HG03378 (cell line): ENCODE results near the gene ATP11A.
"Not testable (repeated sequence)": the region's sequence is repeated elsewhere in the genome, so short reads cannot be mapped to it uniquely, and the experiment has no call there.

Experiments used
- ATAC-seq: cut with Tn5 transposase; IDR thresholded peaks from one replicate; pipeline ENCODE4 v1.9.1; 2021; ENCODE audit warnings: mild to moderate bottlenecking, moderate library complexity; ENCODE audit not compliant: unreplicated experiment

The ATP11A gene

DNA sequence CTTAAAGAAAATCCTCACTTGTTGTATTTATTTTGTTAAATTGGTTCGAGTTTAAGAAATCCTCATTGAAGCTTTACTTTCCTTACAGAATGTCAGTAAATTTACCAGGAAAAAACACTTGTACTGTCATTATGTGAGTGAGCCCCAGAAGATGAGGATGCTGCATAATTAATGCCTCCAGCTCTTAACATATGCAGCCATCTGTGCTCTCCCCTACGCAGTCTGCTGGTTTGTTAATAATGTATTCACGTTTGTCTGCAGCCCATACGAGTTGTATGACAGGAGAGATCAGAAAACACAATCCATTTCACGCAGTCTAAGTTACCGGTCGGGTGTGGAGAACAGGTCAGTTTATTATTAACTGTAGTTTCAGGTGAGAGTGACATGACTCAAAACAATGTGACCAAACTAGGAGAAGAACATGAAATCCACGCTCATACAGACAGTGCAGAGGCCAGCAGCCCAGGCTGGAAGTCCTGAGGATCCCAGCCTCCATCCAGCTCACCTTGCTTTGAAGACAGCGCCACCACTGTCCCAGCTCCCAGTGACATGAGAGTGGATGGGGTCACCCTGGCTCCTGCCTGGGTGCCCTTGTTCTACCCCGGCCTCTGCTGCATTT, 19.8 kb upstream of the ATP11A start:
- peak; percentile 82 for ATAC-seq

DNA sequence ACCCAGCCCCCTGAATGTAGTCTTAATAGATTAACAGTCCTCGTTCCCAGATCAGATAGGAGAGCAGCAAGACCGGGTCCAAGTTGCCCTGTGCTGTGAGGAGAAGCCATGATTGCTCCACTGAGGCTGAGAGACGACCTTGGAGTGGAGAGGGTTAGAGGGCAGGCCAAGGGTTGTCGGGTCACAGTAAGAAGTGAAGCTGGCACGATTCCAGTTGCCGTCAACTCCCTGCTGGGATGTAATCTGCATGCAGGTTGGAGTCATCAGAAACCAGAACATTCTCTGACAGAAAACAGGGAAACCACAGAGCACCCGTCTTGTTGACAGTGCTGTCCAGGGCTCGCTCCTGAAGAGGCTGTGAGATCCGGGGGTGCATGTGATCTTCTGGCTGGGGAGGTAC, 19.0 kb upstream of the ATP11A start:
- ATAC-seq: no peak

DNA sequence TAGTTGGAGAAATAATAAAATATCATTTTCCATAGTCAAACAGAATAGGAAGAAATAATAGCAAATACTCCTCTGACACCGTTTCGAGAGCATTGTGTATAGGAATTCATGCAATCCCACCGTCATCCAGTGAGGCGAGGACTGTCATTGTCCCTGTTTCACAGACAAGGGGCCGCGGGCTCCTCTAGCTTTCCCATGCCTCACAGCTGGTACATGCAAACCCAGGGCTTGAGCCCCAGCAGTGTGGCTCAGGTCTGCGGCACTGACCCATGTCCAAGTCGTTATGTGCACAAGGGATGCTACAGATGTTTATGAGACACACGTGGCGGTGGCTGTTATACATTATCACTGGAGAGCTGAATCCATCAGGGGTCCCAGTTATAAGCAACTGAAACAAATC, 18.5 kb upstream of the ATP11A start:
- ATAC-seq: no peak

DNA sequence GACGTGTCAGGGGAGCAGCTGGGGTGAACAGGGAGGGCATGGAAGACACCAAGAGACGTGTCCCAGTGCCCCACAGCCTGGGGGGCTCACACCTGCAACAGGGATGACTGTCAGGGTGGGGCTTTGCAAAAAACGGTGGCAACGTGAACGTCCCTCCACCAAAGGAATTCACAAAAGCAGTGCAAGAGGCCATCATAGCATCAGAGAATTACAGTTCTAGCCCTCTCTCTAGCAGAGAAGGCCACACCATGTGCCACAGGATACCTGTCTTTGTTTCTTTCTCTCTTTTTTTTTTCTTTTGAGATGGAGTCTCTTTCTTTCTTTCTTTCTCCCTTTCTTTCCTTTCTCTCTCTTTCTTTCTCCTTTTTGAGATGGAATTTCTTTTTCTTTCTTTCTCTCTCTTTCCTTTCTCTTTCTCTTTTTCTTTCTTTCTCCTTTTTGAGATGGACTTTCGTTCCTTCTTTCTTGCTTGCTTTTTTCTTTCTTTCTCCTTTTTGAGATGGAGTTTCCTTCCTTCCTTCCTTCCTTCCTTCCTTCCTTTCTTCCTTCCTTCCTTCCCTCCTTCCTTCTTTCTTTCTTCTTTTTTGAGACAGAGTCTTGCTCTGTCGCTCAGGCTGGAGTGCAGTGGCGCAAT, 17.1 kb upstream of the ATP11A start:
- no peak for ATAC-seq

DNA sequence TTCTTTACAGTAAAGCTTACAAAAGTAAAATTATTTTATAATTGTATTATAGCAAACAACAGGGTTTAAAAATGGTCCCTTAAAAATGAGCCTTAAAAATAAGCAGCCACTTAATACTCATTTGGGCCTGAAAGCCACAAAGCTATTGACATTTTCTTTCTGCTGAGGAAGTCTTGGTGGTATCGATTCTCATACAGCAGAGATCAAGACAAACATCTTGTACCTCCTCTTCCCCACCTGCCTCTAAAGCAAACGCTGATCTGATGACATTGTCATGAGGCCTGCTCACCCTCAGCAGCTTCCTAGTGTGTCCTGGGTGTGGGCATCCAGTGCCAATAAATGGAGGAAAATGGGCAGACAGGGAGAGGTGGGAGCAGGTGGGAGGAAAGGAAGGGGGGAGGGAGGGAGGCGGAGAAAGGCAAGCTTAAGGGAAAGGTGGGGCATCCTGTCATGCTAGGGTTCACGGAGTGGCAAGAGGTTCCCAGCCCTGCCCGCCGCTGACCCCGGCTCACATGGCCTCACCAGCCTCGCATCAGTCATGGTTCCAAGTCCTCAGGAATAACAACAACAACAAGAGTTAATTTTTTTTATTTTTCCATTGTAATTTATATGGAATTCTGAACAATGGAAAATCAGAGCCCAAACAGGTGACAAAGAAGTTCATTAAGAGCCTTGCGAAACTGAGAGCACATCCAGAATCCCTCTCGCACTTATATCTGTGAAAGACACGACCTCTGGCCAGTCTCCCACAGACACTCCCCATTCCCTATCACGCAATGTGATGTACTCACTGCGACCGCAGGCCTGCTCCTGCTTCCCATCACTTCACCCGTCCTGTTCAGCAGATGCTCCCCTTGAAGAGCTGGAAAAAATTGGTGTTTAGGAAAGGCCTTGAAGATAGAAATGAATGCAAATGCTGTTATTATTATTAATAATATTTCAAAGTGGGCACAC, 15.1 kb upstream of the ATP11A start:
- ATAC-seq: no peak

DNA sequence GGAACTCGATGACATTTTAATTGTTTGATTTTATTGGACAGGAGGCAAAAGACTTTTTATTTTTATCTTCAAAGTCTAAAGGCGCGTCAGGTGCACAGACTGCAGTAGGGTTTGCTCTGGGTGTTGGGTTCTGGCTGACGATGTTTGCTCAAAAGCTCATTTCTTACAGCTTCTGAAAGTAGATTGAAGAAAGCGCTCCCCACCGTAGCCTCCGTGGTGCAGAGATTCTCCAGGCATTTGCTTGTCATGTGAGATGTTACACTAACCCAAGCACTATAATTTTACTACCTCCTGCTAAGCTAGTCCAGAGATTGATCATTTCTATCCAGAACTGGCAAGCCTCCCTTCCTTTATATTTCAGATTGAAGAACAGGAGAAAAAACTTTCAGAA, 14.5 kb upstream of the ATP11A start:
- no peak for ATAC-seq

DNA sequence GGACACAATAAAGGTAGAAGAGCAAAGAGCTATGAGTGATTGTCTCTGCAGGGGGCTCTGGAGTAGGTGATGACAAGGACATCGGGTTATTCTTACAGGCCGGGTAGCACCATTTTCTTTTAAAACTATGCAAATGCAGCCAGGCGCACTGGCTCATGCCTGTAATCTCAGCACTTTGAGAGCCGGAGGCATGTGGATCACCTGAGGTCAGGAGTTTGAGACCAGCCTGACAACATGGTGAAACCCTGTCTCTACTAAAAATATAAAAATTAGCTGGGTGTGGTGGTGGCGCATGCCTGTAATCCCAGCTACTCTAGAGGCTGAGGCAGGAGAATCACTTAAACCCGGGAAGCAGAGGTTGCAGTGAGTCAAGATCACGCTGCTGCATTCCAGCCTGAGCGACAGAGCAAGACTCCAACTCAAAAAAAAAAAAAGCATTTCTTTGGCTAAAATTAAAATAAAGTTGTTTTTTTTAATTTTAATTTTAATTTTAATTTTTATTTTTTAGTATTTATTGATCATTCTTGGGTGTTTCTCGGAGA, 12.3 kb upstream of the ATP11A start:
- not testable (repeated sequence) for ATAC-seq

DNA sequence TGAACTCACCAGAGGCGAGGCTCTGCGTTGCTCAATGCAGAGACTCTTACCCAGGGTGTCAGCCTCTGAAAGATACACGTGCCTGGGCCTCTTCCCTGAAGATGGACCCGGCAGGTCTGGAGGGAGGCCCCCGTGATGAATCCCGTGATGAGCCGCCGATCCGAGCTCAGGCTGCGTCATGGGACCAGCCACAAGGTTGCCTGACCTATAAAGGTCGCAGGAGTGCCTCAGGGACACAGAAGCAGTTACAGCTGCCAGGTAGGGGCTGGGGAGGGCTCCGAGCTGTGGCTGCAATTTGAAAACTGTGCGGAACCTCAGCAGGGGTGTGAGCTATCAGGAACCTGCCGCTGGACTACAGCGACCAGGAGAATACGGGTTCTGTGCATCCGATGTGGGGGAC, 10.5 kb upstream of the ATP11A start:
- ATAC-seq: no peak

DNA sequence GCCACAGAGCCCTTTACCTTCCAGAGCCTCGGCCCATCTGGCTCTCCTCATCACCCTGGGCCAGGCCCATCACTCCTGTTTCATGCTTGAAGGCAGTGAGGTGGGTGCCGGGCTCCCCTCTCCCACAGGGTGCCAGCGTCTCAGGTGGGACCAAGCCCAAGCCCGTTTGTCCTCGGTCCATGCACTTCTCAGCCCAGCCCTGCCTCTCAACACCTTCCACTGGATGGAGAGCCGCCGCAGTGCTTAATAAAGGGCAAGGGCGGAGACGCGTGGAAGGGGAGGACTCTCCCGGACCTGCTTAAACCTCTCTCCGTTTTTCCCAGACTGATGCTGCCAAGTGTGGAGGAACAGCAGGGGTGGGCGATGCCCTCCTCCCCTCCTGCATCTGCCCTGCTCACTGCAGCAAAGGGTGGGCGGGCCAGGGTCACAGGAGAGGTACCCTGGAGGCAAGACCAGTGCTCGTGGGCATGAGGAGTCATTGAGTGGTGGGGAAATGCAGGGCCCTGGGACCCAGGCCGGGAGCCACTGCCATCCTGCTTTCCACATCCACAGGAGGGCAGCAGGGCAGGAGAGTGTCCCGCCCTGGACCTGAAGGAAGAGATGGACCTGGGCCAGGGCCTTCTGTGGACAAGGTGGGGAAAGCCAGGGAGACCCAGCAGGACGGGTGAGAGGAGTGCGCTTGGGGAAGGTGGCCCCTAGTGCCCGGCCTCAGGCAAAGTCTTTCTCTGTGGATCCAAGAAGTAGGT, 9.7 kb upstream of the ATP11A start:
- ATAC-seq: no peak

DNA sequence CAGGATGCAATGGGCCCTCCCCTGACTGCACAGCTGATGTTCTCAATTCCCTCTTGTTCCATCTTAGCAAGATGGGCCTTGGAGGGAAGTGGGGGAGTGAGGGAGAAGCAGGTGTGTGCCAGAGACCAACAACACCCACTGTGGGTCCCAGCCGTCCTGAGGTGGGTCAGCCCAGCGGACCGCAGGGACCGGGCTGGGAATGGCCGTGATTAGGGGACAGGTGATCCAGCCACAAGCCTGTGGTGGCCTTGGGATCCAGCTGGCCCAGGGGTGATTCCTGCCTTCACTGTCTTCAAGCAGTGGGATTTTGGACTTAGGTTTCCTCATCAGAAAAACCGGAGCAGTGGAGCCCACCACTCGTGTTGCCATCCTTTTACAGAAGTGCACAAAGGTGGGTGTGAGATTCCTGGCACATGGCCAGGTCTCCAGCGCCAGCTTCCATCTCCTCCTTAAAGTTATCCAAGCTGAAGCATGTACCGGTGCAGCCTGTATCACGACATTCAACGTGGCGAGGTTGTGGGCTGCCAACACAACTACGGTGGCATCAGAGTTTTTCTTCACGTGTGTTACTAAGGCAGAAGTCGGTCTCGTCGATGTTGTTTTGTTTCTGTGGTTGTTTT, 9.0 kb upstream of the ATP11A start:
- no peak for ATAC-seq

DNA sequence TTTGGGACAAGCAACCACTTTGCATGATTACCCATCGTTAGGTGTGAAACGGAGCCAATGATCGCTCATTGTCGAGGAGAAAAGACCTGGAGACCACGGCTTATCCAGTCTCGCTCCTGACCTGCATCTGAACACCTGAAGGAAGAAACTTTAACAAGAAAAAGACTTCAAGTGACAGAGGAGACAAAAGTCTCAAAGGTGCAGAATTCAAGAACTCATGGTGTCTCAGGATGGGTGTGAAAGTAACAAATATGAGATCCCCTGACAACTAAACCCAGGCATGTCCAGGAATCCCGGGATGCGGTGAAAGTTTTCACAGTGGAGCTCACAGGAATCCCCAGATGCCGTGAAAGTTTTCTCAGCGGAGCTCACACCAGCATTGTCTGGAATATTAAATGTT, 6.3 kb upstream of the ATP11A start:
- ATAC-seq: no peak

DNA sequence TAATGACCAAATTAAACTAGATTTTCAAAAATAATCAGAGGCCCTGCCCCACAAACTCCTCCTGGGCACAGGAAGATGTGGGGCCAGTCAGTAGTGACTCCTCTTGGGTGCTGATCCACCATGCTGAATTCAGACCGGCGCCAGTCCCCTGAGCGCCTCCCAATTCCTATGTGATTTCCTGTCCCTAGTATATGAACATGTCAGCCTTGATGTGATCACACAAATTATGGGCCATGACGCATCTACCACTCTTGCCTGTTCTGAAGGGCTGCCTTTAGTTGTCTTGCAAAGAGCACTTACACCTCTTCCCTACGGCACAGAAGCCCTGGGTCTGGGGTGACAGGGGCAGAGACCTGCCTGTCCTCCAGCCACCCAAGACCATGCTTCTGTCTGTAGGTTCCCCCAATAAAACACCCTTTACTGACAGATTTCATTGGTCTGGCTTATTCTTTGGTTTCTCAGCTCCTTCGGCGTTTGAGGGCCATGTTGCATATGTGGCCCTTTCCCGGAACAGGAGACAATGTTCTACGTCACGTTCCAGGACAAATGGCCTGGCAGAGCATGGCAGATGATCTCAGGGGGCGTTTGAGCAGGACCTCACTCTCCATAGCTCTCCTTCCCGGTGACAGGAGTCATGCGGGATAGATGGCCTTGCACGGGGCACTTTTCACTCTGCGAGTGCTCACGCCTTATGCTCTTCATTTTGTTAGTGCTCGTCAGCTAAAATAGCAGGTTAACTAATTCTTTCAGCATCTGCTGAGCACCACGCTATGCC, 5.6 kb upstream of the ATP11A start:
- ATAC-seq: no peak

DNA sequence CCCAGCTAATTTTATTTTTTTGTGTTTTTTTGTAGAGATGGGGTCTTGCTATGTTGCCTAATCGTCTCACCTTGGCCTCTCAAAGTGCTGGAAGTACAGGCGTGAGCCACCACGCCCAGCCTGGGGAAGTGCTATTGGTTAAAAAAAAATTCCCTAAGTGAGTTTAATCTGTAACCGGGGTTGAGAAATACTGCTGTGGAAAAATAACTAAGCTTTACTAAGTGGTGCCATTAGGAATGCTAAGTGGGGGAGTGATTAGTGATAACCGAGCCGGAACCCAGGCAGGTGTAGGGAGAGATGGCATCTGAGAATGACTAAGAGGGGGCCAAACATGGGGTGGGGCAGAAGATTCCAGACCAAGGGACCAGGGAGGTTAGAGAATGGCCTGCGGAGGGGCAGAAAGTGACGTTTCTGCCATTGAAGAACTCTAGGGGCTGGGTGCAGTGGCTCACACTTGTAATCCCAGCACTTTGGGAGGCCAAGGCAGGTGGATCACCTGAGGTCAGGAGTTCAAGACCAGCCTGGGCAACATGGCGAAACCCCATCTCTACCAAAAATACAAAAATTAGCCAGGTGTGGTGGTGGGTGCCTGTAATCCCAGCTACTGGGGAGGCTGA, 4.5 kb upstream of the ATP11A start:
- ATAC-seq: not testable (repeated sequence)

DNA sequence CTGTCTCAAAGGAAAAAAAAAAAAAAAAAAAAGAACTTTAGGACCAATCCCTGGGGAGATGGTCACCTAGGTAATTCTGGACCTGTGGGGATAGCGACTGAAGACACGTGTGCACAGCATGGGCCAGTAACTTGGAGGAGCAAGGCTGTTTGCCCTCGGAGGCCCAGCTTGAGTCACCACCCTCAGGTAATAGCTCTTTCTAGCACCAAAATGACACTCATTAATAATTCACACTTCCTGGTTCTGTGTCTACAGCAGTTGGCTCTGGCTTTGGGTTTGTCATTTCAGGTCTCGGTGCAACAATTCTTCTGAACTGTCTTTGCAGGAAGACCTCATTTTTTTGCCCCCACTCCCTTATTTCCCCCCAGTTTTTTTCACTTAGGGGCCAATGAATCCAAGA, 3.9 kb upstream of the ATP11A start:
- ATAC-seq: no peak

DNA sequence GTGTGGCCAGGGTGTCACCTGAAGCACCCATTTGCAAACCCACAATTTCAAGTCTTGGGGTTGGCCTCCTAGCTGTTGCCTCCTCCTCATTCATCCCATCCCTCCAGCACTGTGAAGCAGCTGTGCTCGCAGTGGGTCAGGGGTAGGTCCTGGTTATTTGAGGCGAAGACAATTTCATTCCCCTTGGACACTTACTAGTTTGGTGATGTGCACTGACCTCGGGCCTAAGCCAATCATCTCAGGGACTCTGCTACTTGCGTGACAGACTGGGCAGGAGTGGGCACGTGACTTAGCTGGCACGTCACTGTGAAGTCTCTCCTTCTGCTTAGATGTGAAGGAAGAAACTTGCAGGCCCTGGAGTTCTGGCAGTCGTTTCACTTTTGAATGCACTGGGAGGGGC, 3.5 kb upstream of the ATP11A start:
- ATAC-seq: no peak

DNA sequence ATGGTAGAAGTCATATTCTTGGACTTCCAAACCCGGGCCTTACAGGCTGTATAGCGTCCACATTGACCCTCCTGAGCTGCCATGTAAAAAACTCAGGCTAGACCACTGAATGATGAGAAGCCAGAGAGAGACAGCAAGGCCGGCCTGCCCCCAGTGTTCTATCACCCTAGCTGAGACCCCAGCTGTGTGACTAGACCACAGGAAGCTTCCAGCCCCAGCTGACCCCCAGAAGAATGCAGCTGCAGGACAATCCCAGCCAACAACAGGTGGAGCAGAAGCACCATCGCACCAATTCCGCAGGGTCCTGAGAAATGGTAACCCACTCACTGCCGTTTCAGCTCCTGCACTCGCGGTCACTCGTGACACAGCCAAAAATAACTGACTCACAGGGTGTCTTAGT, 2.9 kb upstream of the ATP11A start:
- ATAC-seq: no peak

DNA sequence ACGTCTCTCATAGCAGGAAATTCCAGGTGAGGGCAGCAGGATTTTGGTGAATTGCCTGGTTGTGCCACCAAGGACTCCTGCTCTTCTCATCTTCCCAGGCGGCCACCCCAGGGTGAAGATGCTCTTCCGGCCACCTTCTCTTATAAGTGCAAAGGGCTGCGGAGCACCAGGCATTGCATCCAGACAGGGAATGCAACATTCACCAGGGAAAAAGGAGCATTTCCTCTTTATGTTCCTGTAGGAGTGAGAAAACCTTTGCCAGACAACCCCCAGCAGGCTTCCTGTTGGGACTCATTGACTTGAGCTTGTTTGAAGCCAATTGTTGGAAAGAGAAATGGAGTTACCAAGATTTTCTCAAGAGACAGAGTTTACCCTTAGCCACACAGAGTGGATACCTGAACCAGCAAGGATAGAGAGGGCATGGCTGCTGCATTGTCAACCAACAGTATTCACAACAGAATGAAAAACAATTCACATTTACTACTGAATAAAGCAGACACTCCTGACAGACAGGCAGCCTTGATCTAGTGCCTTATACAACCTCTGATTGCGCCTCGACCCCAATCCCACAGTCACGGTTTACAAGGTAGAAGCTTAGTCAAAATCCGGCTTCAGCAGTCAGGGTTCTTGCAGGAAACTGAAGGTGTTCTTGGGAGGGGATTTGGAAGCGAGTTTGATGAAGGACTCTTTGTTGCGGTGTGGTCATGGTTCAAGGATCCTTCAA, 1.8 kb upstream of the ATP11A start:
- no peak for ATAC-seq

DNA sequence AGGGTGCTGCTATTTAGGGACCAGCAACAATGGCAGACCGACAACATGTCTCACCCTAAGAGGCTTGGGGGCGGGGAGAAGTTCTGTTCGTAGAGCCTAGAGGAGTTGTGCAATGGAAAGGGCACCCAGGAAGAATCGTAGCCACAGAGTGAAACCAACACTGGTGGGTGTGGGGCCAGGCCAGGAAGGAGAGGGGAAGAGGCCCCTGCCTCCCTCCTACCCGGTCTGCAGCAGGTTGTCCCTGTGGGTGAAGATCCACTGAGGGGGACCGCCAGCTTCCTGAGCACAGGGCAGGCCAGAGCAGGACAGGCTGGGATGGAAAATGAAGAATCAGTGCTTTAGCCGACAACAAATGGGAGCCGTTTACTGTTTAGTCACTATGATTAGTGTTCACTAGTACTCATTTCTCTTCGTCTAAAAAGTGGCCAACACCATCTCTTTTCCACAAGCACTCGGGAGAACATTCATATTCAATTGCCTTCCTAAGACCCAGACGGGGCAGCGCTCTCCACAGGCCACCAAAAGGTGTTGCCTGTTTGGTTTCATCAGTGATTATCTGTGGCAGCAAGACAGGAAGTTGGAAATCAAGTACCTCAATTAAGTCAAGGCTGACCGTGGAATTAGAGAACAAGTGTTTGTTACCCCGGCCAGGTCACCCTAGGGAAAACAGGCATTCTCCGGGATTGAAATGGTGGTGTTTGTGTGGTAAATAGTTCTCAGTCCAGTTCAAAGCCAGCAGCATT, 1.1 kb upstream of the ATP11A start:
- no peak for ATAC-seq
